Ectodermal cell (in vitro differentiated cells): ENCODE data around the gene CELSR2.

Source experiments
- H3K27ac ChIP-seq: 2 replicates; pipeline ENCODE4 v1.7.0; 2013; ENCODE audit warnings: mild to moderate bottlenecking, low read depth, low read length; ENCODE audit not compliant: insufficient read depth, poor library complexity, severe bottlenecking
- H3K27me3 ChIP-seq: 2 replicates; pipeline ENCODE4 v1.7.0; 2013; ENCODE audit warnings: mild to moderate bottlenecking, low read length; ENCODE audit not compliant: insufficient read depth, control insufficient read depth, poor library complexity, severe bottlenecking
- H3K36me3 ChIP-seq: one replicate; pipeline ENCODE4 v1.7.0; 2013; ENCODE audit warnings: low read length; ENCODE audit not compliant: control insufficient read depth, insufficient read depth
- H3K4me1 ChIP-seq: one replicate; pipeline ENCODE4 v1.7.0; 2013; ENCODE audit warnings: low read length; ENCODE audit not compliant: control insufficient read depth, insufficient read depth
- H3K4me3 ChIP-seq: 2 replicates; pipeline ENCODE4 v1.7.0; 2013; ENCODE audit warnings: low read depth, low read length, control low read depth; ENCODE audit not compliant: insufficient read depth
- H3K9me3 ChIP-seq: 2 replicates; pipeline ENCODE4 v1.7.0; 2013; ENCODE audit warnings: mild to moderate bottlenecking, low read length, moderate library complexity; ENCODE audit not compliant: control insufficient read depth
- WGBS, 2 experiments: methylation state at CpG; one replicate each; pipeline ENCODE4 v1.1.7; 2013; ENCODE audit warnings: missing lambda C conversion rate in 2 of 2; 5-methylcytosine and 5-hydroxymethylcytosine counted together

CELSR2 gene

GRCh38 chr1:109292364-109292763 lies 43.0 kb downstream of the CELSR2 start:
- no peak overlapping the region for H3K4me3 ChIP-seq
- H3K27ac ChIP-seq = no peak overlapping the region
- 80% methylated on average over 9 of the region's 9 CpGs for WGBS, 2 experiments

GRCh38 chr1:109293026-109293425 lies 43.7 kb downstream of the CELSR2 start:
- Histone ChIP-seq H3K4me3 (no peak overlapping the region), H3K27me3 (no peaks in the 10 kb centered on the region), H3K27ac (no peak overlapping the region), H3K9me3 (no peaks in the 10 kb centered on the region), H3K4me1 (no peaks in the 10 kb centered on the region), H3K36me3 (no peaks in the 10 kb centered on the region)
- 88% methylated on average over 2 of the region's 2 CpGs for WGBS, 2 experiments

More at GRCh38 chr1:109292364-109292763, 43.0 kb downstream of the CELSR2 start:
- H3K36me3 ChIP-seq = no peaks in the 10 kb centered on the region
- no peaks in the 10 kb centered on the region for H3K9me3 ChIP-seq
- H3K27me3 ChIP-seq = no peaks in the 10 kb centered on the region
- H3K4me1 ChIP-seq = no peaks in the 10 kb centered on the region

- H3K4me3 ChIP-seq = no peak overlapping the region
- no peaks in the 10 kb centered on the region for H3K27me3 ChIP-seq
- 95 to 97% methylated on average over 4 of the region's 4 CpGs for WGBS, 2 experiments
- H3K27ac ChIP-seq = no peak overlapping the region
- H3K4me1 ChIP-seq = peaks cover 5% of the 10 kb centered on the region
- H3K36me3 ChIP-seq = no peaks in the 10 kb centered on the region
- no peaks in the 10 kb centered on the region for H3K9me3 ChIP-seq
Observed at GRCh38 chr1:109294481-109294880, 45.1 kb downstream of the CELSR2 start.

- WGBS, 2 experiments = 83 to 84% methylated on average over 12 of the region's 12 CpGs
- H3K4me3 ChIP-seq = no peak overlapping the region
- no peaks in the 10 kb centered on the region for H3K36me3 ChIP-seq
- no peaks in the 10 kb centered on the region for H3K9me3 ChIP-seq
- no peak overlapping the region for H3K27ac ChIP-seq
- peaks cover 8% of the 10 kb centered on the region for H3K4me1 ChIP-seq
- no peaks in the 10 kb centered on the region for H3K27me3 ChIP-seq
Observed at GRCh38 chr1:109295712-109296415, 46.5 kb downstream of the CELSR2 start.

- Histone ChIP-seq H3K36me3 (no peaks in the 10 kb centered on the region), H3K9me3 (no peaks in the 10 kb centered on the region), H3K4me3 (no peak overlapping the region), H3K27ac (no peak overlapping the region), H3K4me1 (peaks cover 8% of the 10 kb centered on the region), H3K27me3 (no peaks in the 10 kb centered on the region)
- 95% methylated on average over 16 of the region's 16 CpGs for WGBS, 2 experiments
Observed at GRCh38 chr1:109296782-109297181, 47.4 kb downstream of the CELSR2 start.

GRCh38 chr1:109298666-109299557 lies 49.6 kb downstream of the CELSR2 start:
- 91 to 92% methylated on average over 11 of the region's 11 CpGs for WGBS, 2 experiments
- no peaks in the 10 kb centered on the region for H3K27me3 ChIP-seq
- no peak overlapping the region for H3K4me3 ChIP-seq
- no peak overlapping the region for H3K27ac ChIP-seq
- peaks cover 8% of the 10 kb centered on the region for H3K4me1 ChIP-seq
- no peaks in the 10 kb centered on the region for H3K9me3 ChIP-seq
- H3K36me3 ChIP-seq = no peaks in the 10 kb centered on the region

- peaks cover 13% of the 10 kb centered on the region for H3K4me1 ChIP-seq
Observed at GRCh38 chr1:109299558-109300343, 50.4 kb downstream of the CELSR2 start.

GRCh38 chr1:109300650-109301151 lies 51.4 kb downstream of the CELSR2 start:
- H3K4me1 ChIP-seq = peaks cover 18% of the 10 kb centered on the region
- H3K4me3 ChIP-seq = no peak overlapping the region
- no peaks in the 10 kb centered on the region for H3K36me3 ChIP-seq
- H3K27me3 ChIP-seq = no peaks in the 10 kb centered on the region
- WGBS, 2 experiments = 84 to 85% methylated on average over 16 of the region's 16 CpGs
- no peaks in the 10 kb centered on the region for H3K9me3 ChIP-seq
- H3K27ac ChIP-seq = no peak overlapping the region

More at GRCh38 chr1:109299558-109300343, 50.4 kb downstream of the CELSR2 start:
- no peak overlapping the region for H3K27ac ChIP-seq
- H3K9me3 ChIP-seq = no peaks in the 10 kb centered on the region
- 87 to 89% methylated on average over 20 of the region's 20 CpGs for WGBS, 2 experiments
- no peaks in the 10 kb centered on the region for H3K27me3 ChIP-seq
- no peak overlapping the region for H3K4me3 ChIP-seq
- H3K36me3 ChIP-seq = no peaks in the 10 kb centered on the region

GRCh38 chr1:109301874-109302273 lies 52.5 kb downstream of the CELSR2 start:
- WGBS, 2 experiments = 93 to 94% methylated on average over 5 of the region's 5 CpGs
- Histone ChIP-seq H3K27me3 (no peaks in the 10 kb centered on the region), H3K4me1 (peaks cover 29% of the 10 kb centered on the region), H3K9me3 (no peaks in the 10 kb centered on the region), H3K4me3 (no peak overlapping the region), H3K27ac (no peak overlapping the region), H3K36me3 (no peaks in the 10 kb centered on the region)
